ENCODE measurements around the gene HEXIM2.

Gene HEXIM2

DNA sequence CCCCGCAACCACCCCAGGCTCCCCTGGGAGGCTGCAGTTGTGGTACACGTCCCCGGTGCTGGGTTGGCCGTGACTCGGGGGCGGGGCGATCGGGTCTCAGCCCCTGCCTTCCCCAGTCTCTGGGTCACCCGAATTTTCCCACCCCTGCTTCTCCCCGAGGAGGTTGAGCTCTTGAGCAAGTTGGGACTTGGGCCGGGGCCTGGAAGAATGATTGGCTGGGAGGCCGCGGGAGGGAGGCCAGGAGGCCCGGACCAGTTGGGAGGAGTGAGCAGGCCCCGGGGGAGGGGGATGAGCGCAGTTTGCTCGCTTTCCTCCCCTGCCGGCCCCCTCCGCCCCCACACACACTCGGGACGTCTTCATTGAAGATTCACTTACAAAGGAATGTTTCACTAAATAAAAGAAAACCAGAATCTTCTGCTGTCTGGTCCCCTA, 17.9 kb upstream of the HEXIM2 start:
- no peaks in the 10 kb centered on the region for H3K9me3 ChIP-seq (ENCODE audit: control insufficient read depth, insufficient read depth, low read depth, low read length)
- no peak overlapping the region for H3K27ac ChIP-seq (ENCODE audit: extremely low read depth, low read depth, low read length)
- ChIA-PET CTCF (interaction anchor here (0.7 to 1.8 kb wide), 2 partner anchors 8 to 432 kb away, joined by 3 to 17 read pairs; partner anchors contain the start of gene ACBD4), POLR2A (interaction anchor here (0.6 to 1.6 kb wide), 3 partner anchors 8 to 170 kb away, joined by 3 to 6 read pairs (median 3); partner anchors contain the start of gene ACBD4)
- TF ChIP-seq ZNF37A (tag by site-specific recombination; IDR thresholded peaks at IDR 0.05) (no peak), ZNF561 (tag by site-specific recombination; IDR thresholded peaks at IDR 0.05; ENCODE audit: borderline replicate concordance) (no peak), ZNF792 (tag by site-specific recombination; IDR thresholded peaks at IDR 0.05) (no peak), ZFHX2 (tag by site-specific recombination; conservative IDR thresholded peaks at IDR 0.05) (peak; percentile 70), EGR2 (tag by site-specific recombination; IDR thresholded peaks at IDR 0.05; ENCODE audit: low read depth) (peak; percentile 46; the same call in 1 of the 2 replicates), ZNF202 (tag by site-specific recombination; IDR thresholded peaks at IDR 0.05; ENCODE audit: borderline replicate concordance) (no peak), ZNF354C (tag by site-specific recombination; IDR thresholded peaks at IDR 0.05; ENCODE audit: borderline replicate concordance, low read depth) (no peak), ZSCAN30 (tag by site-specific recombination; IDR thresholded peaks at IDR 0.05) (no peak), ZFP41 (tag by site-specific recombination; IDR thresholded peaks at IDR 0.05; ENCODE audit: borderline replicate concordance) (no peak), ZNF629 (tag by site-specific recombination; IDR thresholded peaks at IDR 0.05) (no peak), BCL11A (tag by site-specific recombination; IDR thresholded peaks at IDR 0.05; ENCODE audit: low read depth) (no peak), GLIS2 (tag by site-specific recombination; IDR thresholded peaks at IDR 0.05) (peak; percentile 27; the same call in 1 of the 2 replicates), ZNF530 (tag by site-specific recombination; IDR thresholded peaks at IDR 0.05; ENCODE audit: low read depth) (no peak), GLIS1 (tag by site-specific recombination; IDR thresholded peaks at IDR 0.05) (no peak), ZNF16 (tag by site-specific recombination; IDR thresholded peaks at IDR 0.05; ENCODE audit: low read depth) (no peak), ZNF221 (tag by site-specific recombination; IDR thresholded peaks at IDR 0.05; ENCODE audit: borderline replicate concordance) (no peak), ZBTB17 (tag by site-specific recombination; IDR thresholded peaks at IDR 0.05) (no peak), ZNF791 (tag by site-specific recombination; IDR thresholded peaks at IDR 0.05) (no peak), ZNF112 (tag by site-specific recombination; IDR thresholded peaks at IDR 0.05) (no peak), SP2 (tag by site-specific recombination; IDR thresholded peaks at IDR 0.05) (peak; percentile 42), YY2 (tag by site-specific recombination; IDR thresholded peaks at IDR 0.05) (no peak), TRIM28 (IDR thresholded peaks at IDR 0.05; ENCODE audit: borderline replicate concordance, low read length) (no peak), ZBTB8A (tag by site-specific recombination; IDR thresholded peaks at IDR 0.05) (no peak), ZNF473 (tag by site-specific recombination; IDR thresholded peaks at IDR 0.05) (no peak)
- TF ChIP-seq, protein P1, sequence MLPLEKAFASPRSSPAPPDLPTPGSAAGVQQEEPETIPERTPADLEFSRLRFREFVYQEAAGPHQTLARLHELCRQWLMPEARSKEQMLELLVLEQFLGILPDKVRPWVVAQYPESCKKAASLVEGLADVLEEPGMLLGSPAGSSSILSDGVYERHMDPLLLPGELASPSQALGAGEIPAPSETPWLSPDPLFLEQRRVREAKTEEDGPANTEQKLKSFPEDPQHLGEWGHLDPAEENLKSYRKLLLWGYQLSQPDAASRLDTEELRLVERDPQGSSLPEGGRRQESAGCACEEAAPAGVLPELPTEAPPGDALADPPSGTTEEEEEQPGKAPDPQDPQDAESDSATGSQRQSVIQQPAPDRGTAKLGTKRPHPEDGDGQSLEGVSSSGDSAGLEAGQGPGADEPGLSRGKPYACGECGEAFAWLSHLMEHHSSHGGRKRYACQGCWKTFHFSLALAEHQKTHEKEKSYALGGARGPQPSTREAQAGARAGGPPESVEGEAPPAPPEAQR (tag by site-specific recombination; IDR thresholded peaks at IDR 0.05): no peak
- TF ChIP-seq, protein P2, sequence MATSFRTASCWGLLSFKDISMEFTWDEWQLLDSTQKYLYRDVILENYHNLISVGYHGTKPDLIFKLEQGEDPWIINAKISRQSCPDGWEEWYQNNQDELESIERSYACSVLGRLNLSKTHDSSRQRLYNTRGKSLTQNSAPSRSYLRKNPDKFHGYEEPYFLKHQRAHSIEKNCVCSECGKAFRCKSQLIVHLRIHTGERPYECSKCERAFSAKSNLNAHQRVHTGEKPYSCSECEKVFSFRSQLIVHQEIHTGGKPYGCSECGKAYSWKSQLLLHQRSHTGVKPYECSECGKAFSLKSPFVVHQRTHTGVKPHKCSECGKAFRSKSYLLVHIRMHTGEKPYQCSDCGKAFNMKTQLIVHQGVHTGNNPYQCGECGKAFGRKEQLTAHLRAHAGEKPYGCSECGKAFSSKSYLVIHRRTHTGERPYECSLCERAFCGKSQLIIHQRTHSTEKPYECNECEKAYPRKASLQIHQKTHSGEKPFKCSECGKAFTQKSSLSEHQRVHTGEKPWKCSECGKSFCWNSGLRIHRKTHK (tag by site-specific recombination; IDR thresholded peaks at IDR 0.05): no peak
- TF ChIP-seq, protein P3, sequence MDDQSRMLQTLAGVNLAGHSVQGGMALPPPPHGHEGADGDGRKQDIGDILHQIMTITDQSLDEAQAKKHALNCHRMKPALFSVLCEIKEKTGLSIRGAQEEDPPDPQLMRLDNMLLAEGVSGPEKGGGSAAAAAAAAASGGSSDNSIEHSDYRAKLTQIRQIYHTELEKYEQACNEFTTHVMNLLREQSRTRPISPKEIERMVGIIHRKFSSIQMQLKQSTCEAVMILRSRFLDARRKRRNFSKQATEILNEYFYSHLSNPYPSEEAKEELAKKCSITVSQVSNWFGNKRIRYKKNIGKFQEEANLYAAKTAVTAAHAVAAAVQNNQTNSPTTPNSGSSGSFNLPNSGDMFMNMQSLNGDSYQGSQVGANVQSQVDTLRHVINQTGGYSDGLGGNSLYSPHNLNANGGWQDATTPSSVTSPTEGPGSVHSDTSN (CRISPR knock-in tag; IDR thresholded peaks at IDR 0.05): no peak
- TF ChIP-seq, protein P4, sequence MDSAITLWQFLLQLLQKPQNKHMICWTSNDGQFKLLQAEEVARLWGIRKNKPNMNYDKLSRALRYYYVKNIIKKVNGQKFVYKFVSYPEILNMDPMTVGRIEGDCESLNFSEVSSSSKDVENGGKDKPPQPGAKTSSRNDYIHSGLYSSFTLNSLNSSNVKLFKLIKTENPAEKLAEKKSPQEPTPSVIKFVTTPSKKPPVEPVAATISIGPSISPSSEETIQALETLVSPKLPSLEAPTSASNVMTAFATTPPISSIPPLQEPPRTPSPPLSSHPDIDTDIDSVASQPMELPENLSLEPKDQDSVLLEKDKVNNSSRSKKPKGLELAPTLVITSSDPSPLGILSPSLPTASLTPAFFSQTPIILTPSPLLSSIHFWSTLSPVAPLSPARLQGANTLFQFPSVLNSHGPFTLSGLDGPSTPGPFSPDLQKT (IDR thresholded peaks at IDR 0.05; ENCODE audit: borderline replicate concordance, low read depth, low read length): no peak
- TF ChIP-seq, protein P5, sequence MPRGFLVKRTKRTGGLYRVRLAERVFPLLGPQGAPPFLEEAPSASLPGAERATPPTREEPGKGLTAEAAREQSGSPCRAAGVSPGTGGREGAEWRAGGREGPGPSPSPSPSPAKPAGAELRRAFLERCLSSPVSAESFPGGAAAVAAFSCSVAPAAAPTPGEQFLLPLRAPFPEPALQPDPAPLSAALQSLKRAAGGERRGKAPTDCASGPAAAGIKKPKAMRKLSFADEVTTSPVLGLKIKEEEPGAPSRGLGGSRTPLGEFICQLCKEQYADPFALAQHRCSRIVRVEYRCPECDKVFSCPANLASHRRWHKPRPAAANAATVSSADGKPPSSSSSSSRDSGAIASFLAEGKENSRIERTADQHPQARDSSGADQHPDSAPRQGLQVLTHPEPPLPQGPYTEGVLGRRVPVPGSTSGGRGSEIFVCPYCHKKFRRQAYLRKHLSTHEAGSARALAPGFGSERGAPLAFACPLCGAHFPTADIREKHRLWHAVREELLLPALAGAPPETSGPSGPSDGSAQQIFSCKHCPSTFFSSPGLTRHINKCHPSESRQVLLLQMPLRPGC (tag by site-specific recombination; IDR thresholded peaks at IDR 0.05): no peak
- H3K36me3 ChIP-seq (ENCODE audit: control insufficient read depth in 2 of 2, insufficient read depth in 1 of 2, low read length in 2 of 2): peaks cover 0 to 7% of the 10 kb centered on the region in 2 experiments; a peak in 1 of 3 replicates
- H3K4me3 ChIP-seq (ENCODE audit: low read depth, low read length): no peak overlapping the region
- H3K4me1 ChIP-seq (ENCODE audit: control insufficient read depth, insufficient read depth, low read length): peaks cover 4% of the 10 kb centered on the region; the same call in 1 of the 2 replicates

Measured in HEK293 (cell line).